HG02678 (cell line): Measurements from ENCODE around the gene SLC30A5.
"Not testable (repeated sequence)": the region's sequence is repeated elsewhere in the genome, so short reads cannot be mapped to it uniquely, and the experiment has no call there.

Experiments
- ATAC-seq: cut with Tn5 transposase; IDR thresholded peaks from one replicate; pipeline ENCODE4 v1.9.1; 2021; ENCODE audit warnings: mild to moderate bottlenecking, moderate library complexity; ENCODE audit not compliant: unreplicated experiment

The SLC30A5 gene

DNA sequence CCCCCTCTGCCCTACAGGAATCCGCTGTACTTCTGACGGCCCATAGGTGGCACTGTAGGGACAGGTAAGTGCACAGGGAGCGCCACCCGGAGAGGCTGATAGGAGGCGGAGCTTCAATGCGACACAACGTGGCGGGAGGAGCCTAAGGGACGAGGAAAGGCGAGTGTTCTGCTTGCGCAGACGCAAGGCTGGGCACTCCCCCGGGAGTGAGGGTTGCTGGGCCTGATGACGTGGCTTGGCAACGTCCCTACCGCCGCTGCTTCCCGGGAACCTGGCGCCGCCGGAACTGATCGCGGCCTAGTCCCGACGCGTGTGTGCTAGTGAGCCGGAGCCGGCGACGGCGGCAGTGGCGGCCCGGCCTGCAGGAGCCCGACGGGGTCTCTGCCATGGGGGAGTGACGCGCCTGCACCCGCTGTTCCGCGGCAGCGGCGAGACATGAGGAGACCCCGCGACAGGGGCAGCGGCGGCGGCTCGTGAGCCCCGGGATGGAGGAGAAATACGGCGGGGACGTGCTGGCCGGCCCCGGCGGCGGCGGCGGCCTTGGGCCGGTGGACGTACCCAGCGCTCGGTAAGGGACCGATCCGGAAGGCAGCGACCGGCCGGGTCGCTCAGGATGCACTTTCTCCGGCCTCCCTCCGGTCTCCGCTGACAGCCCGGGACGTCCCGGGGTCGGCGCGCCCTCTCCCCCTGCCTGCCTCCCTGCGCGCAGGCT, at the start of gene SLC30A5:
Gene SLC30A5 (plus strand): TSS at position 244 of the 712 bp plus-strand sequence. CDS start 242 bp downstream, at position 486.
- ATAC-seq, result peak; percentile 99

DNA sequence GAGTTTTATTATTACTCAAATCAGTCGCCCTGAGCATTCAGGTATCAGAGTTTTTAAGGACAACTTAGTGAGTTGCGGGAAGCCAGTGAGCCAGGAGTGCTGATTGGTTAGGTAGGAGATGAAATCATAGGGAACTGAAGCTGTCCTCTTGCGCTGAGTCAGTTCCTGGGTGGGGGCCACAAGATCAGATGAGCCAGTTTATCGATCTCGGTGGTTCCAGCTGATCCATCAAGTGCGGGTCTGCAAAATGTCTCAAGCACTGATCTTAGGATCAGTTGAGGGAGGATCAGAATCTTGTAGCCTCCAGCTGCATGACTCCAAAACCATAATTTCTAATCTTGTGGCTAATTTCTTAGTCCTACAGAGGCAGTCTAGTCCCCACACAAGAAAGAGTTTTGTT, 48.6 kb upstream of the SLC30A5 start:
- ATAC-seq, result not testable (repeated sequence)

GRCh38 chr5:69046375-69046957, 47.3 kb upstream of the SLC30A5 start:
- ATAC-seq, result no peak

GRCh38 chr5:69048230-69048629, 45.6 kb upstream of the SLC30A5 start:
- no peak for ATAC-seq

DNA sequence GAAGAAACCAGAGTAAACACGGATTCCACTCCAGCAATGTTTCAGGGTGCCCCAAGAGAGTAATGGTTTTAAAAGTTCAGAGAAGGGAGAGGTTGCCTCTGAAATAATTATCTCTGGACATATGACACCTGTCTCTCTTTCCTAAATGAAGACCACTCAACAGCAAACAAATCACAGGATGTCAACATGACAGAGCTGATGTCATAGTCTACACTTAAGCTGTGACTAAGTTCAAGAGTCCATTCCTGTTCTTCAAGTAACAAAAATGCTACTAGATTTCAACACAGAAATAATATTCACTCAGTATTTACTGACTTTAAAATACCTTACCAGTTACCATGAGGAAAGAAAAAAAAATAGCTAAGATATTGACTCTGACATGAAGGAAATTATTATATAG, 44.7 kb upstream of the SLC30A5 start:
- ATAC-seq, result no peak

- no peak for ATAC-seq
These were observed 44.0 kb upstream of the SLC30A5 start for GRCh38 chr5:69049796-69050195.

- ATAC-seq, result no peak
These were observed 43.6 kb upstream of the SLC30A5 start for GRCh38 chr5:69050214-69050613.

- ATAC-seq, result no peak
These were observed 41.6 kb upstream of the SLC30A5 start for GRCh38 chr5:69052181-69052580.

DNA sequence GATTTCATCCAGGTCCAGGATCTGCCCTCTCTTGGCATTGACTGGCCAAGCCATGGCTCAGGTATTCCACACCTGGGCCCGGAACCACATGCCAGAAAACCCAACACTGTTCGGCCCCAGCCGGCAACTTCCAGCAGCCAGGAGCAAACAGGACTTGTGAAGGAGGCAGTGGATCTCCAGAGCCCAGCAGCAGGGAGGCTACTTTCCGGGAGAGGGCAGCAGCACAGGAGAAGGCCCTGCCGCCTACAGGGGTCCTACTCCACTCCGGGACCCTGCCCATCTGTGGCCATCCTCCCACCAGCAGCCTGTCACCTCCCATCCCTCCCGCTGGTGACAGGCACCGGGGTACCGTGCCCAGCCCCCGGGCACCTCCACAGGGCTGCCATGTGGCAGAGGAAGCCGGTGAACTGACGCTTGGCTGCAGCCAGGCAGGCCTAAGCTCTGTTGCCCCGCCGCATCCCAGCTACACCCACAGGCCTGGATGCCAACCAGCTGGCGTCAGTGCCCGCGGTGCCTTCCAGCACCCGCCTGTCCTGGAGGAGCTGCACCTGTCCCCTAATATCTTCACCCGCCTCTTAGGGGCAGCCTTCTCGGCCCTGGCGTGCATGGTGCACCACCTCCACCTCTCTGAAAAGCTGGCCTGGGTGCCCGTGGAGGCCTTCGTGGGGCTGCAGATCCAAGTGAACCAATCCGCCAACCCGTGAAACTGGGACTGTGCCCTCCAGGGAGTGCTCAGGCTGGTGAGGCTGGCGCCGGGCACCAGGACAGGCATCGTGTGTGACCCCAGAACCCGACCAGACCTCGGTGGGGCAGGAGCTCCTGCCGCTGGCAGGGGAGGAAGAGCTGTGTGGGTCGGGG, 18.9 kb upstream of the SLC30A5 start:
- ATAC-seq, result no peak

- ATAC-seq, result no peak
These were observed 18.2 kb upstream of the SLC30A5 start for GRCh38 chr5:69075522-69076179.

GRCh38 chr5:69078921-69079540, 14.8 kb upstream of the SLC30A5 start:
- ATAC-seq, result no peak

GRCh38 chr5:69079556-69079955, 14.3 kb upstream of the SLC30A5 start:
- ATAC-seq, result no peak

GRCh38 chr5:69083412-69083811, 10.4 kb upstream of the SLC30A5 start:
- ATAC-seq, result no peak

- ATAC-seq, result no peak
These were observed 9.6 kb upstream of the SLC30A5 start for GRCh38 chr5:69084195-69084594.

- ATAC-seq, result no peak
These were observed 8.9 kb upstream of the SLC30A5 start for GRCh38 chr5:69084903-69085302.

- no peak for ATAC-seq
These were observed 7.6 kb upstream of the SLC30A5 start for GRCh38 chr5:69086206-69086605.

DNA sequence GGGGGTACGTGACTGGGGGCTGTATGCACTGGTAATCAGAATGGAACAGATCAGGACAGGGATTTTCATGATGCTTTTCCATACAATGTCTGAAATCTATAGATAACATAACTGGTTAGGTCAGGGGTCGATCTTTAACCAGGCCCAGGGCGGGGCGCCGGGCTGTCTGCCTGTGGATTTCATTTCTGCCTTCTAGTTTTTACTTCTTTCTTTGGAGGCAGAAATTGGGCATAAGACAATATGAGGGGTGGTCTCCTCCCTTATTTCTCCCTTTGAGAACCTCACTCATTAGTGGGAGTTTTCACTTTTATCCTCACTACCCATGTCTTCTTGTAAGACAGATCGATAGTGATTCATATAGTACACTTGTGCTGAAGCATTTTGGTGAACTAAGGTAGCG, 5.8 kb upstream of the SLC30A5 start:
- not testable (repeated sequence) for ATAC-seq

GRCh38 chr5:69090158-69090557, 3.7 kb upstream of the SLC30A5 start:
- ATAC-seq, result no peak

GRCh38 chr5:69091771-69092170, 2.0 kb upstream of the SLC30A5 start:
- no peak for ATAC-seq

DNA sequence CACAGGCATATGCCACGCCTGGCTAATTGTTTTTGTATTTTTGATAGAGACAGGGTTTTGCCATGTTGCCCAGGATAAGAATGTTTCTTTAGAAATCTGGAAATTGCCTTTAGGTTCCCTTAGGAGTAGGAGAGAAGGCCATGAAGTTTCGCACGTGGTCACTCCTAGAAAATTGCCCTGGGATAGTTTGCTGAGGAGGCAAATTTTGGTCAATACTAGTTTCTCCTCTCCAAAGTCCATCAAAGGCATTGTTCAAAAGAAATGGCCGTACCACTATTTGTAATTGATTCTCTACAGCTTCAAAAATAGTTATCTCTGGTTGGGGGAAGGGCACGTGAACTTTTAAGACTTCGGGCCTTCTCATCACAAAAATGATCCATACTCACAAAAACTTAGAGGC, 845 bp upstream of the SLC30A5 start:
- no peak for ATAC-seq

DNA sequence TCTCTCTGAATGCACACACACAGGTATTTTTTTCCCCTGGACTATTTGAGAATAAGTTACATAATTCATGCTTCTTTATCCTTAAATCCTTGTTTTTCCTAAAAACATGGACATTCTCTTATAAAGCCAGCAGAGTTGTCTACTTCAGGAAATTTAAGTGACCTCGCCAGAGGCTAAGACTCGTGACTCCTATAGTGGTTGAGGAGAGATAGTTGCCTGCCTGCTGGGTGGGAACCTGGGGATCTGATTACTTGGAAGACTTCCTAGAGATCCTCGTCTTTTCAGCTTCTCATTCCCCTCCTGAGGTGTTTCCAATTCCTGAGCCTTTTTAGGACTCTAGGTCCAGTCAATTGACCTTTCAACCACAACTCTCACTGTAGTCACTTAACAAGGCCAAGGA, 5.5 kb downstream of the SLC30A5 start:
- no peak for ATAC-seq
